Upper lobe of left lung (tissue), 6 donors: ENCODE results near the gene SCAI. TPM values are rescaled to one million over a fixed set of nuclear protein-coding genes. Genes with fewer than 3 reads are reported as not detected.

Experiments
- ATAC-seq, 2 donors: fragments of 200-7000 bp; cut with Tn5 transposase; one replicate each; pipeline ENCODE4 v1.9.1; 2022; ENCODE audit warnings: mild to moderate bottlenecking in 2 of 2, moderate library complexity in 2 of 2; ENCODE audit not compliant: low FRiP score in 2 of 2
- DNase-seq, 2 donors: peaks; one replicate each; pipeline ENCODE4 v3.0.0-alpha.2; 2019 to 2020
- H3K27ac ChIP-seq, 4 donors: fragments of 200-600 bp; sonication (generic); one replicate each; pipeline ENCODE4 v1.5.1; 2016 to 2019
- H3K27me3 ChIP-seq, 4 donors: fragments of 200-600 bp; sonication (generic); one replicate each; pipeline ENCODE4 v1.5.1; 2017 to 2019
- H3K36me3 ChIP-seq, 4 donors: fragments of 200-600 bp; sonication (generic); one replicate each; pipeline ENCODE4 v1.5.1; 2016 to 2019
- H3K4me1 ChIP-seq, 4 donors: fragments of 200-600 bp; sonication (generic); one replicate each; pipeline ENCODE4 v1.5.1; 2018 to 2019
- H3K4me3 ChIP-seq, 4 donors: fragments of 200-600 bp; sonication (generic); one replicate each; pipeline ENCODE4 v1.5.1; 2017 to 2019; ENCODE audit warnings: mild to moderate bottlenecking in 2 of 4, moderate library complexity in 1 of 4
- H3K9me3 ChIP-seq, 4 donors: fragments of 200-600 bp; sonication (generic); one replicate each; pipeline ENCODE4 v1.5.1; 2018 to 2019
- EP300 ChIP-seq, 4 donors: sonication (generic); formaldehyde crosslinking; IDR thresholded peaks; one replicate each; pipeline ENCODE4 v1.5.1; 2017; ENCODE audit warnings: antibody characterized with exemption in 4 of 4, control low read depth in 2 of 4
- POLR2A ChIP-seq, 4 donors: fragments of 450-650 bp; IDR thresholded peaks; one replicate each; pipeline ENCODE4 v1.5.1; 2016 to 2017; ENCODE audit warnings: antibody characterized with exemption in 4 of 4, mild to moderate bottlenecking in 2 of 4
- POLR2AphosphoS5 ChIP-seq, 2 donors: sonication (generic); formaldehyde crosslinking; IDR thresholded peaks; one replicate each; pipeline ENCODE4 v1.5.1; 2017; ENCODE audit warnings: antibody characterized with exemption in 2 of 2
- WGBS, 2 donors: methylation state at CpG; one replicate each; pipeline ENCODE4 v1.1.5; 2017 to 2018; 5-methylcytosine and 5-hydroxymethylcytosine counted together
- total RNA-seq, 6 donors: library from RNA; depleted of rRNA in 4 of 6; stranded (reverse); fragments of >200 nt in 4 of 6; gene quantifications; one replicate each; pipeline versions ENCODE4 v1.1.0 to v1.2.1, GENCODE V29; 2016 to 2021
- TF ChIP-seq, protein P1 (sequence below), 6 experiments: fragments of 450-650 bp in 4 of 6; fragments of 200-600 bp in 2 of 6; sonication (generic) in 2 of 6; IDR thresholded peaks; one replicate each; pipeline ENCODE4 v1.5.1; 2016 to 2019; ENCODE audit warnings: antibody characterized with exemption in 6 of 6
- donor health status: DM: no; HTN: no; CAD: no; lungs with moderate emphysema.
- donor health status: DM: no; HTN: yes; CAD: no; lungs with severe emphysema.

Gene SCAI
- total RNA-seq, result 10 to 100 TPM; 12.9 to 77.5 (median 23.4) TPM

- 0 to 13% methylated on average over 3 to 13 of the region's 46 CpGs for WGBS, 2 donors
- peak within 1 kb of the TSS; percentile 68 to 85 (median 78) for H3K27ac ChIP-seq
Measured at GRCh38 chr9:125143377-125144090, at the start of gene SCAI. Gene SCAI (minus strand): TSS chr9:125143528. CDS start chr9:125143437, 91 bp downstream.

DNA sequence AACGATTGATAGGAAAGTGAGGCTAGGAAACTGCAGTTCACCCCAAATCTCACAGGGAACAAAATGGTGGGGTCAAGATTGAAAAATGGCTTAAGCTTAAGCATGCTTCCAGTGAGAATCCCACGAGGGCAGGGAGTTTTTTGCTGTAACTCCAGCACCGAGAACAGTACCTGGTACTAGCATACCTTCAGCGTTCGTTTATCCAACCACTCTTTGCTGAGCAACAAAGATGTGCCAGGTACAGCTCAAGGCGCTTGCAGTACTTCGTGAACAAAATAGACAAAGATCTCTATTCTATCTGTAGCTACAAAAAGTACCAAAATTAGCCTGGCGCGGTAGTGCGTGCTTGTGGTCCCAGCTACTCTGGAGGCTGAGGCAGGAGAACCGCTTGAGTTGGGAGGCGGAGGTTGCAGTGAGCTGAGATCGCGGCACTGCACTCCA lies 47.1 kb upstream of the SCAI start:
- no peaks in the 10 kb centered on the region for H3K27me3 ChIP-seq
- H3K36me3 ChIP-seq, result no peaks in the 10 kb centered on the region
- H3K9me3 ChIP-seq, result no peaks in the 10 kb centered on the region
- H3K27ac ChIP-seq, result peak overlapping the region; percentile 95 to 98 (median 96)
- TF ChIP-seq POLR2AphosphoS5 (IDR thresholded peaks at IDR 0.05), result no peak
- peak overlapping the region; percentile 83 to 94 (median 89) for H3K4me3 ChIP-seq
- DNase-seq (no peak), ATAC-seq (peak in 1 of 2 donors; percentile 3)
- peaks cover 16 to 38% (median 30%) of the 10 kb centered on the region in 4 donors for H3K4me1 ChIP-seq
- WGBS, 2 donors, result 54 to 56% methylated on average over 14 of the region's 14 CpGs

More at GRCh38 chr9:125143377-125144090, at the start of gene SCAI:
- no peaks in the 10 kb centered on the region for H3K27me3 ChIP-seq
- peak within 1 kb of the TSS; percentile 77 to 94 (median 90) for H3K4me3 ChIP-seq
- H3K4me1 ChIP-seq, result peaks cover 9 to 43% (median 20%) of the 10 kb centered on the region in 4 donors
- ATAC-seq, result peak; percentile 100
- peak; percentile 39 to 74 for TF ChIP-seq POLR2AphosphoS5 (IDR thresholded peaks at IDR 0.05)
- TF ChIP-seq POLR2A (IDR thresholded peaks at IDR 0.05), result peak in 2 of 4 donors; percentile 32 to 71
- TF ChIP-seq EP300 (IDR thresholded peaks at IDR 0.05), result no peak
- TF ChIP-seq, protein P1, sequence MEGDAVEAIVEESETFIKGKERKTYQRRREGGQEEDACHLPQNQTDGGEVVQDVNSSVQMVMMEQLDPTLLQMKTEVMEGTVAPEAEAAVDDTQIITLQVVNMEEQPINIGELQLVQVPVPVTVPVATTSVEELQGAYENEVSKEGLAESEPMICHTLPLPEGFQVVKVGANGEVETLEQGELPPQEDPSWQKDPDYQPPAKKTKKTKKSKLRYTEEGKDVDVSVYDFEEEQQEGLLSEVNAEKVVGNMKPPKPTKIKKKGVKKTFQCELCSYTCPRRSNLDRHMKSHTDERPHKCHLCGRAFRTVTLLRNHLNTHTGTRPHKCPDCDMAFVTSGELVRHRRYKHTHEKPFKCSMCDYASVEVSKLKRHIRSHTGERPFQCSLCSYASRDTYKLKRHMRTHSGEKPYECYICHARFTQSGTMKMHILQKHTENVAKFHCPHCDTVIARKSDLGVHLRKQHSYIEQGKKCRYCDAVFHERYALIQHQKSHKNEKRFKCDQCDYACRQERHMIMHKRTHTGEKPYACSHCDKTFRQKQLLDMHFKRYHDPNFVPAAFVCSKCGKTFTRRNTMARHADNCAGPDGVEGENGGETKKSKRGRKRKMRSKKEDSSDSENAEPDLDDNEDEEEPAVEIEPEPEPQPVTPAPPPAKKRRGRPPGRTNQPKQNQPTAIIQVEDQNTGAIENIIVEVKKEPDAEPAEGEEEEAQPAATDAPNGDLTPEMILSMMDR (IDR thresholded peaks at IDR 0.05), result peak; percentile 98 to 100 (median 100)
- H3K9me3 ChIP-seq, result no peaks in the 10 kb centered on the region
- peak; percentile 98 to 100 for DNase-seq
- H3K36me3 ChIP-seq, result no peaks in the 10 kb centered on the region

- TF ChIP-seq EP300 (IDR thresholded peaks at IDR 0.05) (peak in 1 of 4 donors; percentile 14), POLR2A (IDR thresholded peaks at IDR 0.05) (peak; percentile 70 to 90 (median 73)), POLR2AphosphoS5 (IDR thresholded peaks at IDR 0.05) (peak; percentile 87 to 92)
- TF ChIP-seq, protein P1 (IDR thresholded peaks at IDR 0.05), result peak; percentile 53 to 91 (median 86)
- Histone ChIP-seq H3K27ac (peak within 1 kb of the TSS; percentile 95 to 98 (median 96)), H3K4me3 (peak within 1 kb of the TSS; percentile 83 to 94 (median 89)), H3K9me3 (no peaks in the 10 kb centered on the region), H3K36me3 (no peaks in the 10 kb centered on the region), H3K27me3 (no peaks in the 10 kb centered on the region), H3K4me1 (peaks cover 16 to 43% (median 30%) of the 10 kb centered on the region in 4 donors)
- ATAC-seq, result peak; percentile 99
- DNase-seq, result peak; percentile 98 to 99
- 0 to 1% methylated on average over 22 to 28 of the region's 82 CpGs for WGBS, 2 donors
Measured at GRCh38 chr9:125189361-125190289, 46.3 kb upstream of the SCAI start, which contains the start of gene PPP6C. Gene PPP6C (minus strand): TSS chr9:125189803. CDS start chr9:125189718, 85 bp downstream.

- Histone ChIP-seq H3K27me3 (no peaks in the 10 kb centered on the region), H3K9me3 (no peaks in the 10 kb centered on the region), H3K4me3 (peak overlapping the region; percentile 83 to 94 (median 89)), H3K27ac (peak overlapping the region; percentile 95 to 98 (median 96)), H3K4me1 (peaks cover 22 to 49% (median 35%) of the 10 kb centered on the region in 4 donors), H3K36me3 (peaks cover 0 to 2% (median 0%) of the 10 kb centered on the region in 4 donors)
- TF ChIP-seq, protein P1 (IDR thresholded peaks at IDR 0.05), result no peak
- TF ChIP-seq POLR2AphosphoS5 (IDR thresholded peaks at IDR 0.05) (no peak), POLR2A (IDR thresholded peaks at IDR 0.05) (no peak), EP300 (IDR thresholded peaks at IDR 0.05) (no peak)
- DNase-seq (peak in 1 of 2 donors; percentile 54), ATAC-seq (peak; percentile 19 to 28)
- WGBS, 2 donors, result 0 to 1% methylated on average over 13 to 26 of the region's 26 CpGs
Measured at GRCh38 chr9:125189011-125189360, 45.7 kb upstream of the SCAI start.
